ENCODE results near the gene NEIL3.
A peak's percentile ranks its signal among the peaks of the same experiment; 100 is the strongest.

Gene NEIL3, protein sequence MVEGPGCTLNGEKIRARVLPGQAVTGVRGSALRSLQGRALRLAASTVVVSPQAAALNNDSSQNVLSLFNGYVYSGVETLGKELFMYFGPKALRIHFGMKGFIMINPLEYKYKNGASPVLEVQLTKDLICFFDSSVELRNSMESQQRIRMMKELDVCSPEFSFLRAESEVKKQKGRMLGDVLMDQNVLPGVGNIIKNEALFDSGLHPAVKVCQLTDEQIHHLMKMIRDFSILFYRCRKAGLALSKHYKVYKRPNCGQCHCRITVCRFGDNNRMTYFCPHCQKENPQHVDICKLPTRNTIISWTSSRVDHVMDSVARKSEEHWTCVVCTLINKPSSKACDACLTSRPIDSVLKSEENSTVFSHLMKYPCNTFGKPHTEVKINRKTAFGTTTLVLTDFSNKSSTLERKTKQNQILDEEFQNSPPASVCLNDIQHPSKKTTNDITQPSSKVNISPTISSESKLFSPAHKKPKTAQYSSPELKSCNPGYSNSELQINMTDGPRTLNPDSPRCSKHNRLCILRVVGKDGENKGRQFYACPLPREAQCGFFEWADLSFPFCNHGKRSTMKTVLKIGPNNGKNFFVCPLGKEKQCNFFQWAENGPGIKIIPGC

DNA sequence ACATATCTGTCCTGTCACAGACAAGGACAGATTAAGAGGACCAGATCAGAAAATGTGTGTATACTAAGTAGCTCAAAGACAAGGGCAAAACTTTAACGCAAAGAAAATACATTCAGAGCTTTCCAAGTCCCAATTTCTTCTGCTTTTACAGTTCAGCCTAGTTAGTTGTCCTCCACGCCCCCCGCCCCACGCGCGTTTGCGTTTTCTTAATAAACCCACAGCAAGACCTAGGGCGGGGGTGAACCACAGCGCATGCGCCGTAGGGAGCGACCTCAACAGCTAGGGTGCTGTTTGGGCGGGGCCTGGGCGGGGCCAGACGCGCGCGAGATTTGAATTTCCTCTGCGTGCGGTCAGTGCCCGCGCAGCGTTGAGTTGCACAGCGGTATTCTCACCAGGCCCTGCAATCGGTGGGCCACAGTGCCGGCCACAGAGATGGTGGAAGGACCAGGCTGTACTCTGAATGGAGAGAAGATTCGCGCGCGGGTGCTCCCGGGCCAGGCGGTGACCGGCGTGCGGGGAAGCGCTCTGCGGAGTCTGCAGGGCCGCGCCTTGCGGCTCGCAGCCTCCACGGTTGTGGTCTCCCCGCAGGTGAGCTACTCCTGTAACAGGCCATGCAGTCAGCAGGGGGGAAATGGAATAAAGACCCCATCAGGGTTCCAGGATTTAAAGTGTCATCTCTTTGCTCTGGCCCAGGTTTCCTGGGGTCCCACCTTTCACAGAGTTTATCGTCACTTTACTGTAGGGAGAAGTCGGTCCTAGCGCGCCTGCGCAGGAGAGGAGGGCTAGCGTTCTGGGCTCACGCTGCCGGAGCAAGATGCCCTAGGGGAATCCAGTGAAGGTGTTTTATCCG, at the start of gene NEIL3:
TSS of gene NEIL3 (plus strand) at position 353 of the 850 bp plus-strand sequence. CDS start at position 433, 80 bp downstream.
- peak; percentile 98 for DNase-seq (ENCODE audit: low spot score)

DNA sequence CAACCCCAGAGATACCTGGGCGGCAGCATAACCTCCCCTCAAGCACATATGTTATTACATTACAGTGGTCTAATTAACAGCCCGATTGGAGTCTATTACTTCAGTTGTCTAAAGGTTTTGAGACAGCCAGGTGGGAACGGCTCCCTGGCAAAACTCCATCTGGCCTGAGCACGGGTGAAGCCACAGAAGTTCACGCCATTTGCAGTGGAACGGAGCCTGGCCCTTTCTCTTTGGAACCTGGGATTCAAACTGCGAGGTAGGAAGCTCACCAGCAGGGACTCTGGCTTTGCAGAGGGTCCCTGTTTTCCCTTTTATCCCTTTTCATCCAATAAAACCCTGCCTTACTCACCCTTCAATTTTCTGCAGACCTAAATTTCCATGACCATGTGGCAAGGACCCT, 45.9 kb upstream of the NEIL3 start:
- DNase-seq (ENCODE audit: low spot score): no peak

DNA sequence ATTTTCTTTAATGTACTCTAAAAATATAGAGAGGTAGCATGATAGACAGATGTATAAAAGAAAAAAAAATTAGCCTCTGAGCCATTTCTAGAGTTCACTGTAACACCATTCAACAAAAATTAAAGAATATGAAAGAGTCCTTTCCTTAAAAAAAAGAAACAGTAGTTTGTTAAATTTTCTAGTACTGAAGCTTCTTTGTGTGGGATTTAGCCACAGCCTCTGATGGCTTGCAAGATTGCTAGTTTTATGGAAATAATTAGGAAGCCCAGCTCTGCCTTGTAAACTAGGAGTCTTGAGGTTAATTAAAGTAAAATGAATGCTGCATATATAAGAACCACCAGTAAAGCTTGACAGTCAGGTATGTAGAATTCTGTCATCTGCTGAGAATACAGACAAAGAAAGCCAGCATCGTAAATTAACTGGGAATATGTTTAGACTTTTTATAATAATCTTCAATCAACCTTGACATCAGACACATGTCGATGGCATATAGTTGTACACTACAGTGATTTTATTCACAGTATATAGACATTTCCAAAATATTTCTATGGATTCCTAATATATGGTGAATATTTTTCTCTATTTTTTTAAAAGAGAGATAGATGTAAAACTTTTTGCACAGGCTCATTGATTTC, 44.8 kb upstream of the NEIL3 start:
- DNase-seq (ENCODE audit: low spot score): no peak

DNA sequence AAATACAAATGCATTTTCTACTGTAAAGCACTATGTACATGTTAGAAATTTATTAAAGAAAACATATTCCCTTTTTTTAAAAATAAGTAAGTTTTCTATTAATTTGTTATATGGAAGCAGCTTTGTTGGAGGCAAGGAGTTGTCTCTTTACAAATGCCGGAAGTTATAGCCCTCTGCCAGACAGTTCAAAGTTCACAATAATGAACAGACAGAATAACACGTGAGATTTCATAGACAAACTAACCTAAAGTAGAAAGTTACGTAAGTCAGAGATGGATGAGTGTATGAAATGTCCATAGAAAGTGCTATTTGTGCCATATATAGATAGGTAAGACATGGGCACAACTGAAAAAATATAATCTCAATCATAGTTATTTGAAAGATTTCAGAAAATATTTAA, 43.9 kb upstream of the NEIL3 start:
- no peak for DNase-seq (ENCODE audit: low spot score)

DNA sequence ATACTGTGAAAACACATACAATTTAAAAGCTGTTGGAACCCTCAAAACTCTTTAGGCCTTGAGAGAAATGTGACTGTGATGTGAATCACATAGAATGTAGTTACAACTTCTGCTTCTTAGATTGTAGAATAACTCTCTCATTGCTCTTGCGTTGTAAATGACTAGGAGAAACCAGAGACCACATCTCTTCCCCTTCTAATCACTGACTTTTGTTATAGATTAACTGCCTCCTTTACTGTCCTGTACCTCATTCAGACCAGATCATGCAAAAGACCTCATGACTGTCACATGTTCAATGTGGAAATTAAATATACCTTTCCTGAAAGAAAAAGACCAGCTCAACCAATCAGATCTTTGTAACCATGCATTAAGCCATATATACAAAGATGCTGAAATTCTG, 43.2 kb upstream of the NEIL3 start:
- no peak for DNase-seq (ENCODE audit: low spot score)

DNA sequence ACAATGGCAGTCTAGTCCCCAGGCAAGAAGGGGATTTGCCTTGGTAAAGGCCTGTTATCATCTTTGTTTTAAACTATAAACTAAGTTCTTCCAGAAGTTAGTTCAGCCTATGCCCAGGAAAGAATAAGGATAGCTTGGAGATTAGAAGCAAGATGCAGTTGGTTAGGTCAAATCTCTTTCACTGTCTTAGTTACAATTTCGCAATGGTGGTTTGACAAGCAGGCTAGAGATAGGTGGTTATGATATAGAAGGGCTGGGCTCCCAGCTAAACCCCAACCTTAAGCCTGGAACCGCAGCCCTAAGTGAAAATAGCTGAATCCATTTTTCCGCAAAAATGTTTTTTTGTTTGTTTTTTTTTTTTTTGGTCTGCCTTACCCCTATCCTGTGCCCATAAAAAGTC, 41.8 kb upstream of the NEIL3 start:
- DNase-seq (ENCODE audit: low spot score): no peak

DNA sequence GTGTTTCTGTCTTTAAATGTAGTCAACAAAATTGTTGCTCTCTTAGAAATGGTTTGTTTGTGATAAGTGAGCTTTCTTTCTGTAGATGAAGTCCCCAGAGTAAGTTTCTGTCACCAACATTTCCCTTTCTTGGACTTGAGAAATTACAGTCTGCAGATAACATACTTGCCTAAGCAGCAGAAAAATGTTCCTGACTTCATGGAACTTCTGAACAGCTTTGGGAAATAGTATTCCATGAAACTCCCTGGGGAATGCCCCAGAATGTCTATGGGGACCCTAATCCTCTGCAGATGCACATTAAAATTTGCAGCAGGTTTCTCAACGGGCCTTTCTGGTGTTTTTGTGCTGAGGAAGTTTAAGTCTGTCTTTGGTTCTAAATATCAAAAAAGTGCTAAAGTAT, 38.6 kb upstream of the NEIL3 start:
- no peak for DNase-seq (ENCODE audit: low spot score)

DNA sequence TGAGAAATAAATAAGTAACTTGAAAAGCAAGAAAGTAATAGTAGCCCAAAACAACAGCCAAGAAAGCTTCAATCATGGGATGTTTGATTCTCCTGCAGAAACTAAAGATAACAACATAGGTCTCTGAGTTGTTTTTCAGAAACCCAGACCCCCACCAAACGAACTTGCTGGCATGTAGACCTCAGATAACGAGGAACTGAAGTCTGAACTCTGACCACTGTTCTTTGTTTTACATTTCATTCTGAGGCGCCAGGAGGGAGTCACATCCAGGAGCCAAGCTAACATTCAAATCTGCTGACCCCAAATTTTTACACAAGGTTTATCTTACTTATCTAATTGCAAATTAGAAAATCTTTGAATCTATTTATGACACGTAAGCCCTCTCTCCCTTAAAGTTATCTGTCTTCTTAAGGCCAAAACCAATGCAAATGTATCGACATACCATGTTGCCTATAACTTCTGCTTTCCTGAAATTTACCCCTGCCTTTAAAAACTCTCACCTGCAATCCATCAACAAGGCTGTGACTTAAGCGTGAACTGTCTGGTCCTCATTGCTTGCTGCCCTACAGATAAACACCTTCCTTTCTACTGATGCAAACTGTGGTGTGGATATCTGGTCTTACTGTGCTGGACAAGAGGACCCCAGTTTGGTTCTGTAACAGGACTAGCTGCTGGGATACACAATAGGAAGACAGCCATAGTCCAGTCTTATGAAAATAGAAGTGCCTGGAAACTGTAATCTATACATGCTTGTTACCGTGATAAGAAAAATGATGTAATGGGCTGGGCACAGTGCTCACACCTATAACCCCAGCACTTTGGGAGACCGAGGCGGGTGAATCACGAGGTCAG, 37.5 kb upstream of the NEIL3 start:
- no peak for DNase-seq (ENCODE audit: low spot score)

DNA sequence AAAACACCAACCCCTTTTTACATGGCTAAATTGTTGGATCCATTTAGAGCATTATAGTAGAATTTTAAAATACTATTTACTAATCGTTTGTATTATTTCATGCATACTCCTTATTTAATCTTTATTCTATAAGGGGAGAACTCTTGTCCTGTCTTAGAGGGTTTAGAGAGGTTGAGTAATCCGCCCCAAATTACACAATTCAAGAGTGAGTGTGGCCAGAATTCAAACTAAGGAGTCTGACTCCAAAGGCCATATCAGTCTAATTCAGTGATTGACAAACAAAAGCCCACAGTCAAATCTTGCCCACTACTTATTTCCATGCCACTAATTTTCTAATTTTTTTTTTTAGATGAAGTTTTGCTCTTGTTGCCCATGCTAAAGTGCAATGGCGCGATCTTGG, 33.7 kb upstream of the NEIL3 start:
- no peak for DNase-seq (ENCODE audit: low spot score)

DNA sequence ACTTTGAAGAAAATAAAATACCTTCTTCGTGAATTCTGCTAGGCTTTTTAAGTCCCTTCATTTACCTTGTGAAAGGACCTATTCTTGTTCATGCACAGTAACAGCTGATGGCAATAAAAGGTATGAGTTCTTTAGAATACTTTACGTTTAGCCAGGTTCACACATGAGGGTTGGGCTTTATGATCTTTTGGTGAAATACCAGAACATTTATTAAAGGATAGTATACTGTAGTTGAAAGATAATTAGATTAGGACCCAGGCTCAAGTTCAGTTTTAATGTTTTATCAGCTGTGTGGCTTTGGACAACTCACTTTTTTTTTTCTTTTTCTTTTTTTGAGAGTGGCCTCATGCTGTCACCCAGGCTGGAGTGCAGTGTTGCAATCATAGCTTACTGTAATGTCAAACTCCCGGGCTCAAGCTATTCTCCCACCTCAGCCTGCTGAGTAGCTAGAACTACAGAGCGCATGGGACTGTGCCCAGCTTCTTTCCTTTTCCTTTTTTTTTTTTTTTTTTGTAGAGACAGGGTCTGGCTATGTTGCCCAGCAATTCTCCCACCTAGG, 28.2 kb upstream of the NEIL3 start:
- DNase-seq (ENCODE audit: low spot score): no peak

DNA sequence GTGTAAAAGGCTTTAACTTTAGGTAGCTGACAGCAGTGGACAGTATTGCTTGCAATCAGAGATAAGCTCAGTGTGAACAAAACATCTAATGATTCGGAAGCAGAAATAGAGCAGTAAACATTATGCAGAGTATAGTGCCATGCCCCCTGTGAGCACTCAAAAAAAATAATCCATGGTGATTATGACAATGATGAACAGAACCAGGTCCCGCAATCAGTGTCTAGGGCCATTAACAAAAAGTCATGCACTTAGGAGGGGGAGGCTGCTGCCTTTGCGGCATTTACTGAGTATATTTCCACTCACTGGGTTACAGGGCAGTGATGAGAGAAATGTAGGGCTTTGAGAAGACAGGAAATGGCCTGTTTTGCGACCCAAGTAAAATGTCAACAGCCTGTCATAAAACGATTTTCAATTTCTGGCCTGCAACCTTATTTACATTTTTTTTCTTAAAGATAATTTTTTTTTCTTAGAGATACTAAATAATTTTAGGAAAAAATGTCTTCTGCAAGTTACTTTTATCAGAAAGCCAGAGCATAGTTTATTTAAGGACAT, 27.3 kb upstream of the NEIL3 start:
- no peak for DNase-seq (ENCODE audit: low spot score)

DNA sequence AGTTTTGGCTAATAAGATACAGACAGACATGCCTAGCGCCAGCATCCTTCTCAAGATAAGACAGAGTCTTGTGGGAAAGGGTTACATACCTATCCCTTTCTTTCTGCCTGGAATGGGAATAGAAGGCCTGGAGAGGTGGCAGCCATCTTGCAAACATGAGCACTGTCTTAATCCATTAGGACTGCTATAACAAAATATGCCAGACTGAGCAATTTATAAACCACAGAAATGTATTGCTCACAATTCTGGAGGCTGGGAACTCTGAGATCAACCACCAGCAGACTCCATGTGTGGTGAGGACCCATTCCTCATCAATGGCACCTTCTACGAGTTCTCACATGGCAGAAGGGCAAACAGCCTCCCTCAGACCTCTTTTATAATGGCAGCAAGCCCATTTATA, 26.5 kb upstream of the NEIL3 start:
- DNase-seq (ENCODE audit: low spot score): peak; percentile 53

DNA sequence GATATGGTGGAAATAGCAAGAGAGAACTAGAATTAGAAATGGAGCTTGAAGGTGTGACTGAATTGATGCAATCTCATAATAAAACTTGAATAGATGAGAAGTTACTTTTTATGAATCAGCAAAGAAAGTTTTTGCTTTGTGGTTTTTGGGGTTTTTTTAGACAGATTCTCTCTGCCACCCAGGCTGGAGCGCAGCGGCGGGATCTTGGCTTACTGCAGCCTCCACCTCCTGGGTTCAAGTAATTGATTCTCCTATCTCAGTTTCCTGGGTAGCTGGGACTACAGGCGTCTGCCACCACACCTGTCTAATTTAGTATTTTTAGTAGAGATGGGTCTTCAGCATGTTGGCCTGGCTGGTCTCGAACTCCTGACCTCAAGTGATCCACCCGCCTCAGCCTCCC, 23.7 kb upstream of the NEIL3 start:
- DNase-seq (ENCODE audit: low spot score): no peak

DNA sequence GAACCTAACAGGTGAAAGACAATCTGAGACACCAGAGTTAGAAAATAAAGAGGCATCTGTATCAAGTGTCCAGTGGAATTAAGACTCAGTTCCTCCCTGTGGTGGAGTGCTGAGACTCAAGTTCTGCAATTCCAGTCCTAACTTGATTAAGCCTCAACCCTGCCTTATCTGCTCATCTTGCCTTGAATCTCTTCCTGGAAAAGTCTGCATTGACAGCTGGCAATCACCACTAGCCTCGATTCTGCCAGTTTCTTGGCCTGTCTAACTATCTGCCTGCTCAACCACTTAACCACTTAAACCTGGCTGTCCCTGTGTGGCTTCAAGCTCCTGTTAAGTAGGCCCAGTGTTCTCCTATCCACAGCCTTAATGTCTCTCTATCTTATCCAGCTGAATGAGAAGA, 22.4 kb upstream of the NEIL3 start:
- no peak for DNase-seq (ENCODE audit: low spot score)

DNA sequence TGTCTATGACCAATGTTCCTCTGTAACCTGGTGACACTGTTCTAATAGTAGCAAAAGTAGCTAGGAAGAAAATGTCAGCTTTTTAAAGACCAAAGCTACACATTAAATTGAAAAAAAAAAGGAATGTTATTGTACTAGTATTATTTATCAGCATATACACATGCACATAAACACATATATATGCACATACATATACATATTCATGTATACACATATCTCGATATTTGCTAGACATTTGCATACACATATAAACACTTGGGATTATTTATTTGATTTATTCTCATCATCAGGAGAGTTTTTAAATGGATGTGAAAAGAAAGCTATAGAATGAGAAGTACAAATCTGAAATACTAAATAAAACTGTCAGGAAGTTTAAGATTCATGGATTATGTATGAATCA, 21.3 kb upstream of the NEIL3 start:
- DNase-seq (ENCODE audit: low spot score): no peak

DNA sequence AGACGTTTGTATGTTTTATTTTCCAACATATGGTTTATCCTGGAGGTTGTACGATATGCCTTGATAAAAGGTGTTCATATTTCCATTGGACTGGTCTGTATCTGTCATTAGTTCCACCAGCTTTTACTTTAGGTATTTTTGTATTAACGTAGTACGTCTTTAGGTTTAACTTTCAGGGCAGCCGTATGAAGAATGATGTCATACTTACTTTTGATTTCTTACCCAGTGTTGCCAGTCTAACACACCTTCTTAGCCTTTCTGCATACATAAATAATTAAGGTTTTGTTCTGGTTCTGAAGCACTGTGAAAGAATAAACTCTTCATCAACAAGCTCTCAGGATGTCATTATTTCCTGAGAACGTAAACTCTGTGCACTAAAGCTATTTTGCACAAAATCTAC, 18.9 kb upstream of the NEIL3 start:
- DNase-seq (ENCODE audit: low spot score): no peak

DNA sequence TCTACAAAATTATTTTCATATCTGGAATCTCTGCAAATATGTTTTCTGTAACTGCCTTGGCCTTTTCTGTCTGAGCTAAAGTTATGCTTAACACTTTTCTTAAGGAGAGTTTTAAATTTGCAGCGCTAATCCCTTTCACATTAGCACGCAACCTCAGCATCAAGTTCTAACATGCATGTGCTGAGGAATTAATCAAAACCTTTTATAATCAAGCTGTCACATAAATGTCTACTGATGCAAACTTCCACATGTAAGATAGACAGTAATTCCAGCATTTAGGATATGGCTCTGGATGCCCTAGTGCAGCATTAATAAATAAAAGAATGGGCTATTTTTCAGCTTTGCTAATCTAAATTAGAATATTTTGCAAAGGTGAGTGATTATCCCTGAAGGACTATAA, 17.5 kb upstream of the NEIL3 start:
- DNase-seq (ENCODE audit: low spot score): no peak

DNA sequence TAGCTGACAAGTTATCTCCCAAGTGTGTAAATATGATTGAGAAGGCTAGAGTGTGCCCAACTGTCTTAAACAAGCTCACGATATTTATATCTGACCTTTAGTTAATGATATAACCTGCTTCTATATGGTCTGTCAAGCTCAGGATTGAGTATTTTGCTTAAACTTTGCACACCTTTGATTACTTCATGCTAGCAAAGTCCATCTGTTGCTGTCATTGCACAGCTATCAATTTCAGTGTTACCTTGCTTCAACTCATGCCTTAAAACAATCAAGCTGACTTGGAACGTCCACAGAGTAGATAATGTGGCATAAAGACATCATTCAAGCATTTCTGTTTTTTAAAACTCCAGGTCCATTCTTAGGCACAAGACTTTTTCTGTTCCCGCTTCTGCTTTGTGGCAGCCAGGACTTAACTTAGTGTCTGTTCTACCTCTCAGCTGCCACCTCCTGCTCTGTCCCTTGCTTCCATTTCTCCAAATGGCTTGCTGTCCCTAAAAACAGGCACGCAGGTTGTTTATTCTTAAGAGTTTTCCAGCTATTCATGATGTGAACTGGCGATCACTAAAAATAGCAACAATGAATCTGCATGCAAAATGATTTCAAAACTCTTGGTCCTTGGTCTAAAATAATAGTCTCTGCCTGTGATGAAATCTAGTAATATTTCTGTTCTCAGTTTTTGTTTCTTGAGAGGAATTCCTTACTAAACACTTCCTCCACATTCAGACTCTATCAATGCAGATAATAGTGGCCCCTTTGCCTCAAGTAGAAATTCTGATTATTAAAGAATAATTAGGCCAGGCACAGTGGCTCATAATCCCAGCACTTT, 16.3 kb upstream of the NEIL3 start:
- no peak for DNase-seq (ENCODE audit: low spot score)

DNA sequence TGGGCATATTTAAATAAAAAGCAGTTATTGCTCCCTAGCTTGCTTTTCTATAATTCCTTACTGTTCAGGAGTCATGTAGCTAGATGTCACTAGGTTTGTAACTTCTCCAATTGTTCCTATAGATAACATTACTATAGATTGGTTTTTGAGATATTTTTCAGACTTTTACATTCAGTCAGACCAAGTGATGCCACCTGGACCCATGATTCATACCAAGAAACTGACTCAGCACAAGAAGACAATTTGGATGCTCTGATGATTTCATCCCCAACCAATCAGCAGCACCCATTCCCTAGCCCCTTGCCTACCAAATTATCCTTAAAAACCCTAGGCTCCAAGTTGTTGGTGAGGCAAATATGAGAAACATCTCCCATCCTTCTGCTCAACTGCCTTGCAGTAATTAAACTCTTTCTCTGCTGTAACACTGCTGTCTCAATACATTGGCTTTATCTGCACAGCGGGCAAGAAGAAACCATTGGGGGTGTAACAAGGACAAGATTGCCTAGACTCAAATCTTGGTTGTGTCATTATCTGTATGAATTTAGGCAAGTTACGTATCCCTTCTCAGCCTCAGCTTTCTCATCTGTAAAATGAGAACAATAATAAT, 11.8 kb upstream of the NEIL3 start:
- DNase-seq (ENCODE audit: low spot score): no peak

Measured in AG20443 (cell line).